AG09319 (cell line): ENCODE data around the gene FLNA.

Source experiments
- DNase-seq: peaks from one replicate; pipeline ENCODE4 v3.0.0-alpha.2; 2010; ENCODE audit warnings: low read depth; ENCODE audit errors: extremely low read depth
- TF ChIP-seq, protein P1 (sequence below): IDR thresholded peaks from 2 replicates; pipeline ENCODE4 v1.5.1; 2011; ENCODE audit warnings: low read depth, mild to moderate bottlenecking, inconsistent platforms, low read length, moderate library complexity

FLNA gene

DNA sequence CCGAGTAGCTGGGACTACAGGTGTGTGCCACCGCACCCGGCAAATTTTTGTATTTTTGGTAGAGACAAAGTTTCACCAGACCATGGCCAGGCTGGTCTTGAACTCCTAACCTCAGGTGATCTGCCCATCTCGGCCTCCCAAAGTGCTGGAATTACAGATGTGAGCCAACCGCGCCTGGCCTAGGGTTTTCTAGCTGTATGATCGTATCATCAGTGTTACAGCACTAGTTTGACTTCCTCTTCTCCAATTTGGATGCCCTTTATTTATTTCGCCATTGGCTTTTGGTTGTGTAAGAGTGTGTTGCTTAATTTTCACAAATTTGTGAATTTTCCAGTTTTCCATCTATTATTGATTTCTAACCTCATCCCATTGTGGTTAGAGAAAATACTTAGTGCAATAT lies 73.6 kb downstream of the FLNA start:
- TF ChIP-seq, protein P1, sequence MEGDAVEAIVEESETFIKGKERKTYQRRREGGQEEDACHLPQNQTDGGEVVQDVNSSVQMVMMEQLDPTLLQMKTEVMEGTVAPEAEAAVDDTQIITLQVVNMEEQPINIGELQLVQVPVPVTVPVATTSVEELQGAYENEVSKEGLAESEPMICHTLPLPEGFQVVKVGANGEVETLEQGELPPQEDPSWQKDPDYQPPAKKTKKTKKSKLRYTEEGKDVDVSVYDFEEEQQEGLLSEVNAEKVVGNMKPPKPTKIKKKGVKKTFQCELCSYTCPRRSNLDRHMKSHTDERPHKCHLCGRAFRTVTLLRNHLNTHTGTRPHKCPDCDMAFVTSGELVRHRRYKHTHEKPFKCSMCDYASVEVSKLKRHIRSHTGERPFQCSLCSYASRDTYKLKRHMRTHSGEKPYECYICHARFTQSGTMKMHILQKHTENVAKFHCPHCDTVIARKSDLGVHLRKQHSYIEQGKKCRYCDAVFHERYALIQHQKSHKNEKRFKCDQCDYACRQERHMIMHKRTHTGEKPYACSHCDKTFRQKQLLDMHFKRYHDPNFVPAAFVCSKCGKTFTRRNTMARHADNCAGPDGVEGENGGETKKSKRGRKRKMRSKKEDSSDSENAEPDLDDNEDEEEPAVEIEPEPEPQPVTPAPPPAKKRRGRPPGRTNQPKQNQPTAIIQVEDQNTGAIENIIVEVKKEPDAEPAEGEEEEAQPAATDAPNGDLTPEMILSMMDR: no peak
- DNase-seq: no peak
